Glutamatergic neuron (in vitro differentiated cells): ENCODE measurements around the gene DDHD1. TPM values are rescaled to one million over a fixed set of nuclear protein-coding genes. Genes with fewer than 3 reads are reported as not detected.

ENCODE experiments used
- DNase-seq: peaks from one replicate; pipeline ENCODE4 v3.0.0; 2022
- H3K27ac Mint-ChIP-seq: one replicate; pipeline ENCODE4 v1.8.0; 2020; ENCODE audit warnings: mild to moderate bottlenecking, mixed read lengths, inconsistent platforms; ENCODE audit not compliant: unreplicated experiment
- H3K27me3 Mint-ChIP-seq: one replicate; pipeline ENCODE4 v1.8.0; 2020; ENCODE audit warnings: mild to moderate bottlenecking, moderate library complexity, mixed read lengths, inconsistent platforms; ENCODE audit not compliant: unreplicated experiment
- H3K36me3 Mint-ChIP-seq: one replicate; pipeline ENCODE4 v1.8.0; 2020; ENCODE audit warnings: mild to moderate bottlenecking, mixed read lengths, inconsistent platforms; ENCODE audit not compliant: unreplicated experiment
- H3K4me1 Mint-ChIP-seq: one replicate; pipeline ENCODE4 v1.8.0; 2020; ENCODE audit warnings: mild to moderate bottlenecking, low read depth, mixed read lengths, inconsistent platforms; ENCODE audit not compliant: unreplicated experiment
- H3K4me3 Mint-ChIP-seq: one replicate; pipeline ENCODE4 v1.8.0; 2020; ENCODE audit warnings: mild to moderate bottlenecking, mixed read lengths, inconsistent platforms; ENCODE audit not compliant: unreplicated experiment
- H3K9me3 Mint-ChIP-seq: one replicate; pipeline ENCODE4 v1.8.0; 2020; ENCODE audit warnings: mild to moderate bottlenecking, moderate library complexity, mixed read lengths, inconsistent platforms; ENCODE audit not compliant: unreplicated experiment
- total RNA-seq: library from RNA; stranded (reverse); fragmentation: NEBNext Ultra II Directional; extraction: Animal tissue kit (Norgen Biotek cat#: 25700); gene quantifications from one replicate; pipeline ENCODE4 v1.2.1, GENCODE V29; 2021; ENCODE audit not compliant: unreplicated experiment
- TF ChIP-seq, protein P1 (sequence below): fragments of 200-600 bp; sonication (generic); IDR thresholded peaks from one replicate; pipeline ENCODE4 v1.5.0; 2021; ENCODE audit not compliant: partially characterized antibody, unreplicated experiment

The DDHD1 gene
- total RNA-seq, 1 donor from 2014 or later, result 38.1 TPM

DNA sequence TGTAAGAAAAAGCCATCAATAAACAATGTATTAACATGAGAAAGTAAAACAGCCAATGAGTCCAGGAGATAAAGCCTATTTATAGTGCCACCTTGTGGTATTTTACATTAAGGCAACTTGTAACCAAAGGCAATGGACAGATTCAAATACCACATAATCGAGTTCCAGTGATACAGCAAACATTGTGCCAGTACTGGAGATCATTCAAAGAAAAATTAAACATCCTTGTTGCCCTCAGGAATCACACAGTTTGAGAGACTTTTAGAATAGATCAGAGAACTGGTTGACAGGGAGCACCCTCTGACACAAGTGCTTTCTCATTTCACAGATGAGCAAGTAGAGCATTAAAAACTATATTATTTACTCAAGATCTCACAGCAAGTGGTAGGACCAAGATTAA, 98.1 kb downstream of the DDHD1 start:
- no peak overlapping the region for H3K27ac Mint-ChIP-seq

DNA sequence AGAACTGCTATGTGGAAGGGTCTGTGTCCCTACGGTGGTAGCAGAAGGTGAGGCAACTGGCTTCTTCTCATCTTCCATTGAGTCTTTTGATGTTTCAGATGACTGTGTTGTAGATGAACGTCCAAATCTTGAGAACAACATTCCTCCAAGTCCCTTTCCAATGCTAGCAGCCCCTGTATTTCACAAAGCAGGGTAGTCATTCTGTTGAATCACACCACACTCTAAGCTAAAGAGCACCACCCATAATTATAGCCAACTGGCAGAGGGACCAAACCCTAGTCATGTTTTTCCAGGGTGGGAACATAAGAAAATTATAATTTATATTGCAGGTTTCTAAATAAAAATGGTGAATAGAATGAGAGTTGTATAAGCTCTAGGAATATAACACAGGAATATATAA, 98.7 kb downstream of the DDHD1 start:
- no peak overlapping the region for H3K4me3 Mint-ChIP-seq
- H3K4me1 Mint-ChIP-seq, result no peaks in the 10 kb centered on the region
- H3K27ac Mint-ChIP-seq, result no peak overlapping the region
- no peaks in the 10 kb centered on the region for H3K9me3 Mint-ChIP-seq
- DNase-seq, result no peak
- TF ChIP-seq, protein P1, sequence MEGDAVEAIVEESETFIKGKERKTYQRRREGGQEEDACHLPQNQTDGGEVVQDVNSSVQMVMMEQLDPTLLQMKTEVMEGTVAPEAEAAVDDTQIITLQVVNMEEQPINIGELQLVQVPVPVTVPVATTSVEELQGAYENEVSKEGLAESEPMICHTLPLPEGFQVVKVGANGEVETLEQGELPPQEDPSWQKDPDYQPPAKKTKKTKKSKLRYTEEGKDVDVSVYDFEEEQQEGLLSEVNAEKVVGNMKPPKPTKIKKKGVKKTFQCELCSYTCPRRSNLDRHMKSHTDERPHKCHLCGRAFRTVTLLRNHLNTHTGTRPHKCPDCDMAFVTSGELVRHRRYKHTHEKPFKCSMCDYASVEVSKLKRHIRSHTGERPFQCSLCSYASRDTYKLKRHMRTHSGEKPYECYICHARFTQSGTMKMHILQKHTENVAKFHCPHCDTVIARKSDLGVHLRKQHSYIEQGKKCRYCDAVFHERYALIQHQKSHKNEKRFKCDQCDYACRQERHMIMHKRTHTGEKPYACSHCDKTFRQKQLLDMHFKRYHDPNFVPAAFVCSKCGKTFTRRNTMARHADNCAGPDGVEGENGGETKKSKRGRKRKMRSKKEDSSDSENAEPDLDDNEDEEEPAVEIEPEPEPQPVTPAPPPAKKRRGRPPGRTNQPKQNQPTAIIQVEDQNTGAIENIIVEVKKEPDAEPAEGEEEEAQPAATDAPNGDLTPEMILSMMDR, result no peak
- H3K27me3 Mint-ChIP-seq, result peaks cover 3% of the 10 kb centered on the region
- H3K36me3 Mint-ChIP-seq, result no peaks in the 10 kb centered on the region

More for the DNA sequence above, 98.1 kb downstream of the DDHD1 start:
- Mint-ChIP-seq H3K4me1 (no peaks in the 10 kb centered on the region), H3K4me3 (no peak overlapping the region), H3K36me3 (no peaks in the 10 kb centered on the region), H3K9me3 (no peaks in the 10 kb centered on the region), H3K27me3 (peaks cover 3% of the 10 kb centered on the region)
- DNase-seq, result no peak
- TF ChIP-seq, protein P1, result peak; percentile 66

DNA sequence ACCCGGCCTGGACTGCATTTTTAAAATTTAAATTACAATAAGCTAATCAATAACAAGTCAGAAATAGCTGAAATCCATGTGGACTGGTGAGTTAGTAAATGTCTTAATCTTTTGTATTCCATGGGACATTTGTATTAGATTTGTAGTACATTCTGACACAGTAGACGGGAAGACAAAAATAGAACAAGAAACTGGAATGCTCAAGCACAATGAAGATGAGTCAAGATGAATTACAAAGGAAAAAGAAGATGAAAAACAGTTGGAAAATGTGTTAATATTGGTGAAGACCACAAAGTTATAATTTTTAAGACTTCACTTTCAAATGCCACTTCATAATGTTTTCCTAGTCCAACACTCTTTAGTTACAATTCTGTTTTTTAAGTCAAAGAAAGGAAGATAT, 104.5 kb downstream of the DDHD1 start:
- Mint-ChIP-seq H3K27ac (no peak overlapping the region), H3K9me3 (no peaks in the 10 kb centered on the region), H3K4me3 (no peak overlapping the region), H3K27me3 (no peaks in the 10 kb centered on the region), H3K36me3 (no peaks in the 10 kb centered on the region), H3K4me1 (peaks cover 5% of the 10 kb centered on the region)
- TF ChIP-seq, protein P1, result no peak
- DNase-seq, result no peak

DNA sequence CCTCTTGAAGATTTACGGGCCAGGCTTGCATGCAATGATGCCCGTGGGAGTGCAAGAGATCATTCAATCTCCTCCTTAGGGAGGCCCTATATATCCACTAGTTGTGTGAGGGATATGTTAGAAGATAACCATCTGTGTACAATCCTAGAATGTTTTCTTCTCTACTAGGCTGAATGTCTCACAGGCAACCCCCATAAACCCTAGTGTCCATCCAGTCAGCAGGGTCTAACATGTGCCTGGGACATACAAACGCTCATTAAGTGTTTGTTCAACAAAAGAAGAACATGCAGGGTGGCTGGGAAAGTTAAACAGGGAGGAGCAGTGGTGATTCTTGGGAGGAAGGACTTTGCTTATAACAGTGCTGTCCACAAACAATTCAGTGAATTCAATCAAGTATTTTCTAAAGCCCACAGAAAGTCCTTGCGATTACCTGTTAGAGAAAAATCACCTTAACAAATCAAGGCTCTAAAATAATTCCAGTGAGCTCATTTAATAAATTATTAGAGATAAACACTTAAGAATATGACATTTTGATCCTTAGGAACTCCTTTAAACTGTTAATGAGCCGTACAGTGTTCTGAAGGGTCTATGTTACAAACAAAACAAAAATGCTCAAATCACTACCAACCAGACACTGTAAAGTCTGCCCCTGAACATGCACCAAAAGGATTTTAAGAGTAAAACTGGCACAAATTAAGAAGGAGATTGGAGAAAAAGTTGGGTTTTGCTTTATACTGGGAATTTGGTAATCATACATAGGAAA, 105.6 kb downstream of the DDHD1 start:
- H3K27ac Mint-ChIP-seq, result no peak overlapping the region
- H3K4me1 Mint-ChIP-seq, result peaks cover 5% of the 10 kb centered on the region
- H3K9me3 Mint-ChIP-seq, result no peaks in the 10 kb centered on the region
- H3K27me3 Mint-ChIP-seq, result no peaks in the 10 kb centered on the region
- TF ChIP-seq, protein P1, result no peak
- no peak for DNase-seq
- no peaks in the 10 kb centered on the region for H3K36me3 Mint-ChIP-seq
- H3K4me3 Mint-ChIP-seq, result no peak overlapping the region

DNA sequence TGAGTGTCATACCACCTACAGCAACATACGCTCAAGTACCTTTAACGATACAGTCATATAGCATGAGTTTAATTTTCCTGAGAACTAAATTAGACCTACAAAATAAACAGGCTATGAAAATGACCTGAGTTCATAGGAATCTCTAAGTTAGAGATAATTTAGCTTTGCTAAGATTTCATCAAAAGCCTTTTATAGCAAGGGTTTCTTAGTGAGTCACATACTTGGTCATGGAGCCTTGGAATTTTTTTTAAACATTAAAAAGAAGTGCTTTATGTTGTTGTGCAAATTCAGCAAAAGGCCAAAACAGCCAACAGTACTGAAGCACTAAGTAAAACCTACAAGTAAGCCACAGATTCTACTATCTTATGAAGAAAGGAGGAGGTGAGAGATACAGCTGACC, 108.6 kb downstream of the DDHD1 start:
- TF ChIP-seq, protein P1, result no peak
- H3K27me3 Mint-ChIP-seq, result no peaks in the 10 kb centered on the region

More for the DNA sequence above, 108.6 kb downstream of the DDHD1 start:
- H3K36me3 Mint-ChIP-seq, result no peaks in the 10 kb centered on the region
- no peak overlapping the region for H3K4me3 Mint-ChIP-seq
- no peaks in the 10 kb centered on the region for H3K9me3 Mint-ChIP-seq
- no peak overlapping the region for H3K27ac Mint-ChIP-seq
- H3K4me1 Mint-ChIP-seq, result peaks cover 9% of the 10 kb centered on the region
- no peak for DNase-seq
